ENCODE results near the gene C16orf46. TPM values are rescaled to one million over a fixed set of nuclear protein-coding genes. Genes with fewer than 3 reads are reported as not detected.
A peak's percentile ranks its signal among the peaks of the same experiment; 100 is the strongest.

Gene C16orf46
- total and polyA plus RNA-seq, 2 of the 13 experiments (the other 11 are each of a cell fraction or from before 2014, with no cell fraction given) = 0.38 to 0.55 TPM

DNA sequence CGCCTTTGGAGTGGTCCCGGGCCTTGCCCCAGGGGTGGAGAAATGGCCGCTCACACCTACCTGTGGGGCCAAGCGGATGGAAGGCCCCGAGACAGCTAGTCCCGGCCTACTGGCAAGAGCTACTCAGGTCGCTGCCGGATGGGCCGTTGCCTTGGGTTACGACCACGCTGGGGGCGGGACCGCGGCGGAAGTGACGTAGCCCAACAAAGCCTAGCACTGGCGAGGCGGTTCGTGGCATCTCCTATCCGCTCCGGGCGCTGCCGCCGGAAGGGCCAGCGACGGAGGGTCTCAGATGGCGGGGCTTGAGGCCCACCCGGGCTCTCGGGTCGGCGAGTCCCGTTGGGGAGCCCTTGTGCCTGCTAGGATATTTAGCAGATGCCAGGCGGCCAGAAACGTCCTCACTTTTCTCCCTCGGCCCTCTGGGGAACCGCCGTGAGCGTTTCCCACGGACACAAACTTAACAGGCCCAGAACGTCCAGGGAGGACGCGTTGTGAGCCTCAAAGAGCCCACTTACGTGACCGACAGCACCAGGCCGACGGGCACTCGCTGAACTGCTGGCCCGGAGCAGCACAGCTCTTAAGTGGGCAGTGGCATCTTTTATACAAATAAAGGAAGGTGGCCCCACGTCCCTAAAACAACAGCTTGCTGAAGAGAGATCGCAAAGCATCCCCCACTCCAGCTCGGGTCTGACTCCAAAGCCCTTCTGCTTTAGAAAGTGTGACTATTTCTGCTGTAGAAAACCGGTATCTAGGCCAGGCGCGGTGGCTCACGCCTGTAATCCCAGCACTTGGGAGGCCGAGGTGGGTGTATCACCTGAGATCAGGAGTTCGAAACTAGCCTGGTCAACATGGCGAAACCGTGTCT, at the start of gene C16orf46 (continued):
- TF ChIP-seq, protein P1, sequence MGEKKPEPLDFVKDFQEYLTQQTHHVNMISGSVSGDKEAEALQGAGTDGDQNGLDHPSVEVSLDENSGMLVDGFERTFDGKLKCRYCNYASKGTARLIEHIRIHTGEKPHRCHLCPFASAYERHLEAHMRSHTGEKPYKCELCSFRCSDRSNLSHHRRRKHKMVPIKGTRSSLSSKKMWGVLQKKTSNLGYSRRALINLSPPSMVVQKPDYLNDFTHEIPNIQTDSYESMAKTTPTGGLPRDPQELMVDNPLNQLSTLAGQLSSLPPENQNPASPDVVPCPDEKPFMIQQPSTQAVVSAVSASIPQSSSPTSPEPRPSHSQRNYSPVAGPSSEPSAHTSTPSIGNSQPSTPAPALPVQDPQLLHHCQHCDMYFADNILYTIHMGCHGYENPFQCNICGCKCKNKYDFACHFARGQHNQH (CRISPR knock-in tag; IDR thresholded peaks at IDR 0.05) = peak; percentile 82
- peak; percentile 54; the same call in 1 of the 2 replicates for TF ChIP-seq HCFC1 (IDR thresholded peaks at IDR 0.05; ENCODE audit: low read depth, low read length)
- peak; percentile 94 for TF ChIP-seq SNAI1 (CRISPR knock-in tag; IDR thresholded peaks at IDR 0.05; ENCODE audit: borderline replicate concordance)
- TF ChIP-seq, protein P2, sequence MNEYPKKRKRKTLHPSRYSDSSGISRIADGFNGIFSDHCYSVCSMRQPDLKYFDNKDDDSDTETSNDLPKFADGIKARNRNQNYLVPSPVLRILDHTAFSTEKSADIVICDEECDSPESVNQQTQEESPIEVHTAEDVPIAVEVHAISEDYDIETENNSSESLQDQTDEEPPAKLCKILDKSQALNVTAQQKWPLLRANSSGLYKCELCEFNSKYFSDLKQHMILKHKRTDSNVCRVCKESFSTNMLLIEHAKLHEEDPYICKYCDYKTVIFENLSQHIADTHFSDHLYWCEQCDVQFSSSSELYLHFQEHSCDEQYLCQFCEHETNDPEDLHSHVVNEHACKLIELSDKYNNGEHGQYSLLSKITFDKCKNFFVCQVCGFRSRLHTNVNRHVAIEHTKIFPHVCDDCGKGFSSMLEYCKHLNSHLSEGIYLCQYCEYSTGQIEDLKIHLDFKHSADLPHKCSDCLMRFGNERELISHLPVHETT (CRISPR knock-in tag; conservative IDR thresholded peaks at IDR 0.05) = 0 out of 2 replicates have a peak, but pooled peaks have one; percentile 8
- TF ChIP-seq ZNF367 (CRISPR knock-in tag; IDR thresholded peaks at IDR 0.05; ENCODE audit: borderline replicate concordance) = peak; percentile 82
- TF ChIP-seq ZNF724P (CRISPR knock-in tag; IDR thresholded peaks at IDR 0.05; ENCODE audit: borderline replicate concordance) = 0 out of 2 replicates have a peak, but pooled peaks have one; percentile 75
- TF ChIP-seq TARDBP (CRISPR knock-in tag; IDR thresholded peaks at IDR 0.05) = peak; percentile 92
- TF ChIP-seq, protein P3, sequence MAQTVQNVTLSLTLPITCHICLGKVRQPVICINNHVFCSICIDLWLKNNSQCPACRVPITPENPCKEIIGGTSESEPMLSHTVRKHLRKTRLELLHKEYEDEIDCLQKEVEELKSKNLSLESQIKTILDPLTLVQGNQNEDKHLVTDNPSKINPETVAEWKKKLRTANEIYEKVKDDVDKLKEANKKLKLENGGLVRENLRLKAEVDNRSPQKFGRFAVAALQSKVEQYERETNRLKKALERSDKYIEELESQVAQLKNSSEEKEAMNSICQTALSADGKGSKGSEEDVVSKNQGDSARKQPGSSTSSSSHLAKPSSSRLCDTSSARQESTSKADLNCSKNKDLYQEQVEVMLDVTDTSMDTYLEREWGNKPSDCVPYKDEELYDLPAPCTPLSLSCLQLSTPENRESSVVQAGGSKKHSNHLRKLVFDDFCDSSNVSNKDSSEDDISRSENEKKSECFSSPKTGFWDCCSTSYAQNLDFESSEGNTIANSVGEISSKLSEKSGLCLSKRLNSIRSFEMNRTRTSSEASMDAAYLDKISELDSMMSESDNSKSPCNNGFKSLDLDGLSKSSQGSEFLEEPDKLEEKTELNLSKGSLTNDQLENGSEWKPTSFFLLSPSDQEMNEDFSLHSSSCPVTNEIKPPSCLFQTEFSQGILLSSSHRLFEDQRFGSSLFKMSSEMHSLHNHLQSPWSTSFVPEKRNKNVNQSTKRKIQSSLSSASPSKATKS (CRISPR knock-in tag; IDR thresholded peaks at IDR 0.05) = peak; percentile 77; the same call in 1 of the 2 replicates
- TF ChIP-seq ZNF143 (CRISPR knock-in tag; IDR thresholded peaks at IDR 0.05) = 0 out of 2 replicates have a peak, but pooled peaks have one; percentile 31
- peak; percentile 57; the same call in 1 of the 2 replicates for TF ChIP-seq ZNF558 (CRISPR knock-in tag; IDR thresholded peaks at IDR 0.05; ENCODE audit: borderline replicate concordance)
- TF ChIP-seq, protein P4, sequence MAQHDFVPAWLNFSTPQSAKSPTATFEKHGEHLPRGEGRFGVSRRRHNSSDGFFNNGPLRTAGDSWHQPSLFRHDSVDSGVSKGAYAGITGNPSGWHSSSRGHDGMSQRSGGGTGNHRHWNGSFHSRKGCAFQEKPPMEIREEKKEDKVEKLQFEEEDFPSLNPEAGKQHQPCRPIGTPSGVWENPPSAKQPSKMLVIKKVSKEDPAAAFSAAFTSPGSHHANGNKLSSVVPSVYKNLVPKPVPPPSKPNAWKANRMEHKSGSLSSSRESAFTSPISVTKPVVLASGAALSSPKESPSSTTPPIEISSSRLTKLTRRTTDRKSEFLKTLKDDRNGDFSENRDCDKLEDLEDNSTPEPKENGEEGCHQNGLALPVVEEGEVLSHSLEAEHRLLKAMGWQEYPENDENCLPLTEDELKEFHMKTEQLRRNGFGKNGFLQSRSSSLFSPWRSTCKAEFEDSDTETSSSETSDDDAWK (CRISPR knock-in tag; IDR thresholded peaks at IDR 0.05) = no peak
- TF ChIP-seq, protein P5, sequence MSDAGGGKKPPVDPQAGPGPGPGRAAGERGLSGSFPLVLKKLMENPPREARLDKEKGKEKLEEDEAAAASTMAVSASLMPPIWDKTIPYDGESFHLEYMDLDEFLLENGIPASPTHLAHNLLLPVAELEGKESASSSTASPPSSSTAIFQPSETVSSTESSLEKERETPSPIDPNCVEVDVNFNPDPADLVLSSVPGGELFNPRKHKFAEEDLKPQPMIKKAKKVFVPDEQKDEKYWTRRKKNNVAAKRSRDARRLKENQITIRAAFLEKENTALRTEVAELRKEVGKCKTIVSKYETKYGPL (CRISPR knock-in tag; IDR thresholded peaks at IDR 0.05) = 0 out of 2 replicates have a peak, but pooled peaks have one; percentile 18
- TF ChIP-seq NFYC (CRISPR knock-in tag; IDR thresholded peaks at IDR 0.05) = peak; percentile 56
- TF ChIP-seq SAFB2 (CRISPR knock-in tag; IDR thresholded peaks at IDR 0.05; ENCODE audit: borderline replicate concordance, low read depth) = peak; percentile 38; the same call in 1 of the 2 replicates
- no peak for TF ChIP-seq ZNF33A (CRISPR knock-in tag; IDR thresholded peaks at IDR 0.05; ENCODE audit: borderline replicate concordance)
- TF ChIP-seq ZNF670 (CRISPR knock-in tag; IDR thresholded peaks at IDR 0.05; ENCODE audit: borderline replicate concordance) = peak; percentile 72; the same call in 1 of the 2 replicates
- TF ChIP-seq CC2D1A (CRISPR knock-in tag; IDR thresholded peaks at IDR 0.05) = no peak
- TF ChIP-seq, protein P6, sequence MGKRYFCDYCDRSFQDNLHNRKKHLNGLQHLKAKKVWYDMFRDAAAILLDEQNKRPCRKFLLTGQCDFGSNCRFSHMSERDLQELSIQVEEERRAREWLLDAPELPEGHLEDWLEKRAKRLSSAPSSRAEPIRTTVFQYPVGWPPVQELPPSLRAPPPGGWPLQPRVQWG (CRISPR knock-in tag; IDR thresholded peaks at IDR 0.05; ENCODE audit: borderline replicate concordance, low read depth) = no peak
- peak; percentile 91; the same call in 1 of the 2 replicates for TF ChIP-seq NFKB2 (CRISPR knock-in tag; IDR thresholded peaks at IDR 0.05; ENCODE audit: borderline replicate concordance)
- TF ChIP-seq MYNN (CRISPR knock-in tag; IDR thresholded peaks at IDR 0.05; ENCODE audit: low read depth) = no peak; the same call in 1 of the 2 replicates
- TF ChIP-seq GPN1 (CRISPR knock-in tag; IDR thresholded peaks at IDR 0.05; ENCODE audit: borderline replicate concordance) = no peak

Measured in HepG2 (cell line).